HepG2 (cell line): ENCODE measurements around the gene NUDT2. TPM values are rescaled to one million over a fixed set of nuclear protein-coding genes. Genes with fewer than 3 reads are reported as not detected.

Experiments
- ARNT2 ChIP-seq: sonication (generic); formaldehyde crosslinking; IDR thresholded peaks from 2 replicates; pipeline ENCODE4 v1.8.0; 2022; ENCODE audit warnings: mild to moderate bottlenecking, low read depth, missing genetic modification reagents, moderate library complexity
- ETV5 ChIP-seq: IDR thresholded peaks from 2 replicates; pipeline ENCODE4 v1.6.1; 2018; ENCODE audit warnings: missing biosample characterization, missing genetic modification reagents, inconsistent platforms, borderline replicate concordance
- FOXC1 ChIP-seq: sonication (generic); formaldehyde crosslinking; IDR thresholded peaks from 2 replicates; pipeline ENCODE4 v1.8.0; 2022; ENCODE audit warnings: mild to moderate bottlenecking, missing genetic modification reagents, borderline replicate concordance
- HMGXB4 ChIP-seq, 2 experiments: sonication (generic) in 1 of 2; formaldehyde crosslinking in 1 of 2; IDR thresholded peaks; 2 replicates each; pipeline versions ENCODE4 v1.4.0 to v1.6.1; 2018 to 2020; ENCODE audit warnings: missing genetic modification reagents in 2 of 2, borderline replicate concordance in 1 of 2, low read depth in 1 of 2, mild to moderate bottlenecking in 1 of 2, missing biosample characterization in 1 of 2
- RNF219 ChIP-seq: sonication (generic); formaldehyde crosslinking; IDR thresholded peaks from 2 replicates; pipeline ENCODE4 v1.5.0; 2020; ENCODE audit warnings: mild to moderate bottlenecking, missing genetic modification reagents
- ZBED4 ChIP-seq: sonication (generic); formaldehyde crosslinking; IDR thresholded peaks from 2 replicates; pipeline ENCODE4 v1.4.0; 2020; ENCODE audit warnings: missing genetic modification reagents, borderline replicate concordance
- polyA plus RNA-seq, 8 experiments: library from polyadenylated mRNA; depleted of rRNA in 3 of 8; stranded (reverse) in 7 of 8; unstranded in 1 of 8; fragments of >200 nt; fragmentation: Illumina TruSeq in 4 of 8; extraction: Trizol in 4 of 8; gene quantifications; 2 replicates each; pipeline versions ENCODE4 v1.2.1 to v1.2.3, GENCODE V29; 2011 to 2016; ENCODE audit warnings: low read depth in 4 of 8, missing spikeins in 1 of 8, mixed read lengths in 1 of 8; ENCODE audit not compliant: insufficient read depth in 1 of 8
- total RNA-seq, 5 experiments: library from RNA; depleted of rRNA; stranded (reverse); fragments of >200 nt; fragmentation: Illumina TruSeq; extraction: Trizol; gene quantifications; 2 replicates each; pipeline ENCODE4 v1.2.3, GENCODE V29; 2016; ENCODE audit warnings: low read depth in 1 of 5

Gene NUDT2
- total and polyA plus RNA-seq, 2 of the 13 experiments (the other 11 are each of a cell fraction or from before 2014, with no cell fraction given) = 19.9 to 24.6 TPM

- TF ChIP-seq ZBED4 (0 out of 2 replicates have a peak, but pooled peaks have one; percentile 20), ARNT2 (no peak), HMGXB4 (CRISPR knock-in tag; IDR thresholded peaks at IDR 0.05; ENCODE audit: borderline replicate concordance in 1 of 2, low read depth in 1 of 2) (0 out of 4 replicates have a peak, but pooled peaks of 1 of the 2 experiments have one; percentile 43), RNF219 (CRISPR knock-in tag) (no peak), ETV5 (no peak), FOXC1 (CRISPR knock-in tag) (no peak)
These were observed 17.8 kb downstream of the NUDT2 start (continued) for GRCh38 chr9:34346873-34347799.
